HG03565 (cell line): ENCODE data around the gene GRIA1.
"Not testable (repeated sequence)": the region's sequence is repeated elsewhere in the genome, so short reads cannot be mapped to it uniquely, and the experiment has no call there.

Experiments
- ATAC-seq: cut with Tn5 transposase; IDR thresholded peaks from one replicate; pipeline ENCODE4 v1.9.1; 2021; ENCODE audit warnings: mild to moderate bottlenecking, moderate library complexity; ENCODE audit not compliant: unreplicated experiment

Gene GRIA1

GRCh38 chr5:153816870-153817269, 326.4 kb downstream of the GRIA1 start:
- no peak for ATAC-seq

GRCh38 chr5:153818626-153819025, 328.2 kb downstream of the GRIA1 start:
- ATAC-seq = no peak

- no peak for ATAC-seq
Observed at GRCh38 chr5:153823036-153823435, 332.6 kb downstream of the GRIA1 start.

GRCh38 chr5:153824909-153825308, 334.4 kb downstream of the GRIA1 start:
- no peak for ATAC-seq

- ATAC-seq = no peak
Observed at GRCh38 chr5:153827397-153827796, 336.9 kb downstream of the GRIA1 start.

GRCh38 chr5:153829510-153830065, 339.1 kb downstream of the GRIA1 start:
- no peak for ATAC-seq

GRCh38 chr5:153831973-153832372, 341.5 kb downstream of the GRIA1 start:
- ATAC-seq = peak; percentile 84

GRCh38 chr5:153835891-153836515, 345.5 kb downstream of the GRIA1 start:
- no peak for ATAC-seq

- not testable (repeated sequence) for ATAC-seq
Observed at GRCh38 chr5:153849303-153850113, 359.0 kb downstream of the GRIA1 start.

- no peak for ATAC-seq
Observed at GRCh38 chr5:153860195-153860886, 369.9 kb downstream of the GRIA1 start.

GRCh38 chr5:153862906-153863305, 372.4 kb downstream of the GRIA1 start:
- not testable (repeated sequence) for ATAC-seq
